IPS DF 6.9 (cell line): ENCODE measurements around the gene KRTAP13-1.

Source experiments
- DNase-seq: peaks from one replicate; pipeline ENCODE4 v3.0.0-alpha.2; 2013; ENCODE audit warnings: low read depth, low spot score
- H3K27ac ChIP-seq: one replicate; pipeline ENCODE4 v1.5.1; 2013; ENCODE audit warnings: low read length, control low read depth
- H3K27me3 ChIP-seq: 2 replicates; pipeline ENCODE4 v1.6.1; 2013; ENCODE audit warnings: mild to moderate bottlenecking, low read length; ENCODE audit not compliant: control insufficient read depth, insufficient read depth
- H3K36me3 ChIP-seq: 2 replicates; pipeline ENCODE4 v1.6.1; 2013; ENCODE audit warnings: low read length; ENCODE audit not compliant: control insufficient read depth, insufficient read depth
- H3K4me1 ChIP-seq: 2 replicates; pipeline ENCODE4 v1.6.1; 2013; ENCODE audit warnings: low read length; ENCODE audit not compliant: control insufficient read depth, insufficient read depth
- H3K4me3 ChIP-seq: 2 replicates; pipeline ENCODE4 v1.5.1; 2013; ENCODE audit warnings: mild to moderate bottlenecking, low read length
- H3K9me3 ChIP-seq: 2 replicates; pipeline ENCODE4 v1.6.1; 2013; ENCODE audit warnings: low read length, inconsistent platforms; ENCODE audit not compliant: control insufficient read depth, insufficient read depth
- WGBS: extraction: QIAGEN DNeasy Blood & Tissue Kit; methylation state at CpG from one replicate; pipeline ENCODE4 v1.1.7; 2013; ENCODE audit warnings: mixed read lengths, missing lambda C conversion rate; ENCODE audit not compliant: insufficient read length, insufficient coverage; 5-methylcytosine and 5-hydroxymethylcytosine counted together

Gene KRTAP13-1

DNA sequence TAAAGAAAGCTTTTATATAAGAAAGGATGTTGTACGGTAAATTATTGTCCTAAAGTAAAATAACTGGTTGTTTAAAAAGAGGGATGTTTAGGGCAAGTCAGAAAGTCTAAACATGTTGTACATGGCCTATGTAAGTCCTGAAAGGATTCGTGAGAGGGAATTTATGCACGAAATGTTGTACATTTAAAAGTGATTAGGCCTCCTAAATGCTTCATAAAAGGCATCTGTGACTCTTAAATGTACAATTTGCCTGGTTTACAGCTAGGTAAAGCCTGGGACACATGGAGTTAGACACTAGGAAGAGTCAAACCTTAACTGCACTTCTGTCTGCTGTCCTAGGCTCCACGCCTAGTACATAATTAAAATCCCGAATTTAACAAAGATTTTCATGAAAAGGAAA is 20.2 kb downstream of the KRTAP13-1 start:
- WGBS, result no CpG with 5 or more reads among the region's 5 CpGs
- no peak for DNase-seq

DNA sequence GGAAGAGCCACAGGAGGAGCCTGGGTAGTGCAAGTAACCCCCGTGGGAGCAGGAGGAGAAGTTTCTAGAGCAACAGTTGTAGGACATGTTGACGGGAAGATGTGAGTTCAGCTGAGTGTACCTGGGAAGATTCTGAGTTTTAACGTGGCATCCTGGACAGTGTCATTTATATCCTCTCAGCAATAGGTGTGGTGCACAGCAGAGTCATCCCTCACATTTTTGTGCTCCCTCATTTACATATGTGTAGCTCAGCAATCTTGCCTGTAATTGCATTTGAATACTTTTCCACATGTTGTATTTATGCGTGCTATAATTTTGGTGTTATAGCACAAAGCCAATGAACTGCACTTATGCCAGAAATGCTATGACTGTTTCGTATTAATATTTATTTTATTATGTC is 30.0 kb downstream of the KRTAP13-1 start, which contains the start of gene KRTAP13-3:
Gene KRTAP13-3 (minus strand): TSS at position 101 of the 400 bp plus-strand sequence. CDS start 14 bp downstream, at position 87.
- no CpG with 5 or more reads among the region's 5 CpGs for WGBS
- H3K4me3 ChIP-seq, result no peak within 1 kb of the TSS
- H3K27me3 ChIP-seq, result no peaks in the 10 kb centered on the region

More for the DNA sequence above, 20.2 kb downstream of the KRTAP13-1 start:
- Histone ChIP-seq H3K27me3 (no peaks in the 10 kb centered on the region), H3K4me3 (no peak overlapping the region), H3K27ac (no peak overlapping the region), H3K9me3 (peaks cover 2% of the 10 kb centered on the region), H3K36me3 (no peaks in the 10 kb centered on the region), H3K4me1 (no peaks in the 10 kb centered on the region)

DNA sequence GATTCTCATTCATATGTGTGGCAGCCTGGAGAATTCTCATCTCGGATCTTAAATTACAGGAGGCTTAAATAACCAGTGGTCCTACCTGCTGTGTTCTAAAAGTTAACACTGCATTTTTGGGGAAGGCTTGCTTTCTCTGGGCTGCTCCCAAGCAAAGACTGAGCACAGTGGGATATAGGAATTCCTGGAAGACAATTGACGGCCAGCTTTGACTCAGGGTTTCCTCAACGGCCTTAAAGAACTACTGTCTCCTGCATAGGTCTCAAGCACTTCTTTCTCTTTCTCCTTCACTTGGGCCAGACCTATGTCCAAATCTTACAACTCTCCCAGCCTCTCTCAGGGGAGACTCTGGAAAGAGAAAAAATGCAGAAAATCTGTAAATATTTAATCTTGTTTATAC is 30.9 kb downstream of the KRTAP13-1 start:
- WGBS, result no CpG with 5 or more reads among the region's 3 CpGs
- no peak for DNase-seq
- Histone ChIP-seq H3K4me1 (no peaks in the 10 kb centered on the region), H3K36me3 (no peaks in the 10 kb centered on the region; the same call in 1 of the 2 replicates), H3K4me3 (no peak overlapping the region), H3K9me3 (peaks cover 6% of the 10 kb centered on the region), H3K27me3 (no peaks in the 10 kb centered on the region), H3K27ac (no peak overlapping the region)

More for the DNA sequence above, 30.0 kb downstream of the KRTAP13-1 start, which contains the start of gene KRTAP13-3:
- no peak for DNase-seq
- no peaks in the 10 kb centered on the region; the same call in 1 of the 2 replicates for H3K36me3 ChIP-seq
- peaks cover 8% of the 10 kb centered on the region for H3K9me3 ChIP-seq
- no peaks in the 10 kb centered on the region for H3K4me1 ChIP-seq
- no peak within 1 kb of the TSS for H3K27ac ChIP-seq

DNA sequence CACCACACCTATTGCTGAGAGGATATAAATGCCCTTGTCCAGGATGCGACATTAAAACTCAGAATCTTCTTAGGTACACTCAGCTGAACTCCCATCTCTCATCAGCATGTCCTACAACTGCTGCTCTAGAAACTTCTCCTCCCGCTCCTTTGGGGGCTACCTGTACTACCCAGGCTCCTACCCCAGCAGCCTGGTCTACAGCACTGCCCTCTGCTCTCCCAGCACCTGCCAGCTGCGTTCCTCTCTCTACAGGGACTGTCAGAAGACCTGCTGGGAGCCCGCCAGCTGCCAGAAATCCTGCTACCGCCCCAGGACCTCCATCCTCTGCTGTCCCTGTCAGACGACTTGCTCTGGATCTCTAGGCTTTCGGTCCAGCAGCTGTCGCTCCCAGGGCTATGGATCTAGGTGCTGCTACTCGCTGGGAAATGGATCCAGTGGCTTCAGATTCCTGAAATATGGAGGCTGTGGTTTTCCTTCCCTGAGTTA is 34.4 kb downstream of the KRTAP13-1 start, which contains the start of gene KRTAP13-4:
Gene KRTAP13-4 (plus strand): TSS at position 51 of the 486 bp plus-strand sequence. CDS start 56 bp downstream, at position 107.
- no CpG with 5 or more reads among the region's 9 CpGs for WGBS
- Histone ChIP-seq H3K4me1 (no peaks in the 10 kb centered on the region), H3K27me3 (no peaks in the 10 kb centered on the region), H3K4me3 (no peak within 1 kb of the TSS), H3K9me3 (peaks cover 9% of the 10 kb centered on the region), H3K27ac (no peak within 1 kb of the TSS), H3K36me3 (no peaks in the 10 kb centered on the region; the same call in 1 of the 2 replicates)
- DNase-seq, result no peak

DNA sequence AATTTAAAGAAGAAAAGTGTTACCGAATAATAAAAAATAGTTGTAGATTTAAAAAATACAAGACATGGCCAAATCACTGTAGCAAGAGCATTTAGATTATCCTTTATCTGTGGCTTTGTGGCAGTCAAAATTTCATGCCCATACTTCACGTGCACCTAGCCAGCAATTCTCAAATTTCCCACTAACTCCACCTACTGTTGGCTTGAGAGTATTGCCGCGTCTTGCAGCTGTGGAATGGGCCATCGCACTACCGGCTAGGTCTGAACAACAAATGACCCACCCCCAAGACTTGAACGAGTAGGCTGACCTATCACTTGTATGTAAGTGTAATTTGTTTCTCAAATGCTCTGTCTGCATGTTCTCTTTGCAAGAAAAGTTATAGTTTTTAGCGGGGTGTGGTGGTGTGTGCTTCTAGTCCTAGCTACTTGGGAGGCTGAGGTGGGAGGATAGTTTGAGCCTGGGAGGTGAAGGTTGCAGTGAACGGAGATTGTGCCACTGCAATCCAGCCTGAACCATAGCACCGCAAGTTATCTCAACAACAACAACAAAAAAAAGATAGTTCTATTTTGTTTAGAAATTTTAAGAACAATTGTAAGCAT is 38.3 kb downstream of the KRTAP13-1 start:
- peaks cover 9% of the 10 kb centered on the region for H3K9me3 ChIP-seq
- H3K4me3 ChIP-seq, result no peak overlapping the region
- no peaks in the 10 kb centered on the region for H3K4me1 ChIP-seq
- no peaks in the 10 kb centered on the region for H3K27me3 ChIP-seq
- H3K27ac ChIP-seq, result no peak overlapping the region
- no CpG with 5 or more reads among the region's 10 CpGs for WGBS
- DNase-seq, result peak; percentile 7
- H3K36me3 ChIP-seq, result no peaks in the 10 kb centered on the region; the same call in 1 of the 2 replicates

DNA sequence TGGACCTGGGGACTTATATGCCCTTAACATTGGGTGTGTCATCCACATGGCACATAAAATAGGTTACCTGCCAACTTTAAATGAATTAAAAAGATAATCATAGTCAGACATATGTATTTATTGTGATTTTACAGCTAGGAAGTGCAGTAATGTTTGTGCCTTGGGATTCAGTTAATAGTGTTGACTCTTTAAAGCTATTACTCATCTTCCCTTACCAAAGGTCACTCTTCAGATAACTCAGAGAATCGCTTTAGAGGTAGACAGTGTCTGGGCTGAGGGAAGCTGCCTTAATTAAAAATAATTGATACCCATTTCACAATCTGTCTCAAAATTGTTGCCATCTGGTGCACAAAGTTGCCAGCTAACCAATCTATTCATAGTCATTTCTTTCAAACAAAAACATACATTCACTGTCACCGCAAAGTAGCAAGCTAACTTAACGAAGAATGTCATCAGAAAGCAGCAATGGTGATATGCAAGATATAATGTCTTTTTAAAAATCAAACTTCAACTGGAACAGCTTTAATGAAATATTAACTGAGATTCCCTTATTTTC is 41.3 kb downstream of the KRTAP13-1 start:
- Histone ChIP-seq H3K36me3 (no peaks in the 10 kb centered on the region), H3K4me3 (no peak overlapping the region), H3K27me3 (no peaks in the 10 kb centered on the region), H3K4me1 (no peaks in the 10 kb centered on the region), H3K27ac (no peak overlapping the region), H3K9me3 (peaks cover 2% of the 10 kb centered on the region)
- DNase-seq, result no peak
- WGBS, result no CpG with 5 or more reads among the region's 3 CpGs

DNA sequence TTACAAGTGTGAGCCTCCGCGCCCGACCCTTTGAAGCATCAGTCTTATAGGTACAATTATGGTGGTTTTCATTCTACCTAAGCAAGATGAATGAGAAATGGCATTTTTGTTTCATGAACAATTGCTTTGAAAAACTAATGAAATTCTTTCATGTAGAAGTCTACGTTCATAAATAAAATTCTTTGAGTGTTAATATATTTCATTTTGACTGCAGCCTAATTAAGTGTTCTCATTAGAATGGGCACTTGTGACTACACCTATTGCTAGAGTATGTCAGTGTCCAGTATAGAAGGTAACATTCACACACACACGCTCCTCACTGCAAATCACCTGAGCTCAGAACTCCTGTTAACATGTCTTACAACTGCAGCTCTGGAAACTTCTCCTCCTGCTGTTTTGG is 44.1 kb downstream of the KRTAP13-1 start, which contains the start of gene KRTAP15-1:
Gene KRTAP15-1 (plus strand): TSS at position 301 of the 400 bp plus-strand sequence. CDS start 53 bp downstream, at position 354.
- Histone ChIP-seq H3K4me1 (no peaks in the 10 kb centered on the region), H3K4me3 (no peak within 1 kb of the TSS), H3K36me3 (no peaks in the 10 kb centered on the region), H3K27ac (no peak within 1 kb of the TSS), H3K9me3 (peaks cover 4% of the 10 kb centered on the region), H3K27me3 (no peaks in the 10 kb centered on the region)
- no CpG with 5 or more reads among the region's 5 CpGs for WGBS
- DNase-seq, result no peak

DNA sequence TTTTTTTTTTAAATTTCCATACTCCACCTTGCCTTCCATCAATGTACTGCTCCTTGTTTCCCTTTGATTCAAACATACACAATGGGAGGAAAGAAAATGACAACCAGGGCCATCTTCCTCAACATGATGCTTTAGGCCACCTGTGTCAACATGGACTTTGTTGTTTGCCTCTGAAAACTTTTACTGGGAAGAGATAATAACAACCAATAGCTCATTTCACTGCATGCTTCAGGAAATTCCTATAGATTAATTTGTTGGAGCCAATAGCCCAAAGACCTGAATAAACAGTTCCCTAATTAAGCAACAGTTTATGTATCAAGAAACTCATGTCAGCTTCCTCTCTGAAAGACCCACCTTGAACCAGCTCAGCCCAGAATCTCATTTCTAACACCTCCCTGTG is 47.4 kb downstream of the KRTAP13-1 start:
- no peaks in the 10 kb centered on the region for H3K27me3 ChIP-seq
- H3K4me1 ChIP-seq, result no peaks in the 10 kb centered on the region
- no peak overlapping the region for H3K27ac ChIP-seq
- H3K36me3 ChIP-seq, result no peaks in the 10 kb centered on the region
- H3K4me3 ChIP-seq, result no peak overlapping the region
- DNase-seq, result no peak
- peaks cover 2% of the 10 kb centered on the region for H3K9me3 ChIP-seq

DNA sequence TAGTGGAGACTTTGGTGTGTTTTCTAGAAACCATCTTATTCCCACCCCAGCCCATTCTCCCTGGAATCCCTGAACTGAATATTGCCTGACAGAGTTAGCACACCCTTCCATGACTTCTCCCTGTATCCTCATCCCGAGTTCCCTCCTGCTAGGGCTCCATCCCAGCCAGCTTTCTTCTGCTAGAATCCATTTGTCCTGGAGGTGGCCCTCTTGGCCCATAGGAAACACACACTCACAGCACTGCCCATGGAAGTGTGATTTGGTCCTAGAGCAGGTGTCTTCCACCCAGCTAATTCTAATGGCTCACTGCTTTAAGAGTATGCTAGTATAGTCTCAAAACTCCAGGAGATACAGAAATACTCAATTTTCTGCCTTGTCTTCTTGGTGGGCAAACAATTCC is 48.4 kb downstream of the KRTAP13-1 start:
- WGBS, result no CpG with 5 or more reads among the region's 1 CpG
- DNase-seq, result no peak
- no peak overlapping the region for H3K4me3 ChIP-seq

More for the DNA sequence above, 48.4 kb downstream of the KRTAP13-1 start:
- Histone ChIP-seq H3K27ac (no peak overlapping the region), H3K27me3 (no peaks in the 10 kb centered on the region), H3K36me3 (no peaks in the 10 kb centered on the region), H3K9me3 (peaks cover 2% of the 10 kb centered on the region), H3K4me1 (no peaks in the 10 kb centered on the region)
